HG03432 (cell line): Measurements from ENCODE around the gene DCLRE1B.

Experiments used
- ATAC-seq: cut with Tn5 transposase; IDR thresholded peaks from one replicate; pipeline ENCODE4 v1.9.1; 2021; ENCODE audit warnings: mild to moderate bottlenecking, moderate library complexity; ENCODE audit not compliant: unreplicated experiment

DCLRE1B gene

GRCh38 chr1:113918243-113918642 is 13.1 kb downstream of the DCLRE1B start:
- no peak for ATAC-seq

- no peak for ATAC-seq
Observed at GRCh38 chr1:113922957-113923356, 17.8 kb downstream of the DCLRE1B start.

- no peak for ATAC-seq
Observed at GRCh38 chr1:113924473-113924872, 19.3 kb downstream of the DCLRE1B start.

- peak; percentile 16 for ATAC-seq
Observed at GRCh38 chr1:113928187-113928930, 23.2 kb downstream of the DCLRE1B start.

- ATAC-seq = peak; percentile 74
Observed at GRCh38 chr1:113928941-113929749, 24.0 kb downstream of the DCLRE1B start, which contains the start of gene HIPK1. Gene HIPK1 (plus strand): TSS chr1:113929324.

- ATAC-seq = peak; percentile 41
Observed at GRCh38 chr1:113929750-113930498, 24.8 kb downstream of the DCLRE1B start.

GRCh38 chr1:113930499-113931161 is 25.5 kb downstream of the DCLRE1B start:
- ATAC-seq = peak; percentile 28

- no peak for ATAC-seq
Observed at GRCh38 chr1:113931451-113931851, 26.3 kb downstream of the DCLRE1B start.

- ATAC-seq = no peak
Observed at GRCh38 chr1:113934006-113934405, 28.9 kb downstream of the DCLRE1B start.

- no peak for ATAC-seq
Observed at GRCh38 chr1:113934511-113935055, 29.5 kb downstream of the DCLRE1B start.

- ATAC-seq = no peak
Observed at GRCh38 chr1:113935176-113935575, 30.1 kb downstream of the DCLRE1B start.

GRCh38 chr1:113935970-113936369 is 30.8 kb downstream of the DCLRE1B start:
- no peak for ATAC-seq

- no peak for ATAC-seq
Observed at GRCh38 chr1:113937146-113937545, 32.0 kb downstream of the DCLRE1B start.

- no peak for ATAC-seq
Observed at GRCh38 chr1:113938192-113938591, 33.1 kb downstream of the DCLRE1B start.

- peak; percentile 75 for ATAC-seq
Observed at GRCh38 chr1:113940365-113941244, 35.5 kb downstream of the DCLRE1B start.

- ATAC-seq = no peak
Observed at GRCh38 chr1:113941245-113941559, 36.1 kb downstream of the DCLRE1B start.

GRCh38 chr1:113942527-113942926 is 37.4 kb downstream of the DCLRE1B start:
- ATAC-seq = no peak

- ATAC-seq = no peak
Observed at GRCh38 chr1:113943028-113943811, 38.1 kb downstream of the DCLRE1B start.

- ATAC-seq = no peak
Observed at GRCh38 chr1:113945329-113945728, 40.2 kb downstream of the DCLRE1B start.
